NCI-H1105 (cell line): ENCODE measurements around the gene TH.
"Not testable (repeated sequence)": the region's sequence is repeated elsewhere in the genome, so short reads cannot be mapped to it uniquely, and the experiment has no call there.

ENCODE experiments used
- DNase-seq: peaks from one replicate; lab custom pipeline; 2025; lab: John Stamatoyannopoulos, UW

TH gene

DNA sequence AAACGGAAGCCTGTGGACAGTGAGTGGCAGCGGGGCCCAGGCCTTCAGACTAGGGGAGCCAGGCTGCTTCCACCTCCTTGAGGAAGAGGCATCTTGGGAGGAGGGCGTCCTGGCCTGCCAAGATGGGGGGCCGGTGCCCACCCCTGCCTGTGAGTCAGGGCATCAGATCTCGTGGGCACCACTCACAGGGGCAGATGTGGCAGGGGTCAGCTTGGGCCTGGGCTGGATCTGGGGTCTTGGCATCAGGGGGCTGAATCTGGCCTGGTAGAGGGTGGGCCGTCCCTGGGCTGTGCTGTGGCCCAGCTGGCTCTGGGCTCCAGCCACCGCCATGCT lies 24.1 kb upstream of the TH start:
- DNase-seq = no peak

DNA sequence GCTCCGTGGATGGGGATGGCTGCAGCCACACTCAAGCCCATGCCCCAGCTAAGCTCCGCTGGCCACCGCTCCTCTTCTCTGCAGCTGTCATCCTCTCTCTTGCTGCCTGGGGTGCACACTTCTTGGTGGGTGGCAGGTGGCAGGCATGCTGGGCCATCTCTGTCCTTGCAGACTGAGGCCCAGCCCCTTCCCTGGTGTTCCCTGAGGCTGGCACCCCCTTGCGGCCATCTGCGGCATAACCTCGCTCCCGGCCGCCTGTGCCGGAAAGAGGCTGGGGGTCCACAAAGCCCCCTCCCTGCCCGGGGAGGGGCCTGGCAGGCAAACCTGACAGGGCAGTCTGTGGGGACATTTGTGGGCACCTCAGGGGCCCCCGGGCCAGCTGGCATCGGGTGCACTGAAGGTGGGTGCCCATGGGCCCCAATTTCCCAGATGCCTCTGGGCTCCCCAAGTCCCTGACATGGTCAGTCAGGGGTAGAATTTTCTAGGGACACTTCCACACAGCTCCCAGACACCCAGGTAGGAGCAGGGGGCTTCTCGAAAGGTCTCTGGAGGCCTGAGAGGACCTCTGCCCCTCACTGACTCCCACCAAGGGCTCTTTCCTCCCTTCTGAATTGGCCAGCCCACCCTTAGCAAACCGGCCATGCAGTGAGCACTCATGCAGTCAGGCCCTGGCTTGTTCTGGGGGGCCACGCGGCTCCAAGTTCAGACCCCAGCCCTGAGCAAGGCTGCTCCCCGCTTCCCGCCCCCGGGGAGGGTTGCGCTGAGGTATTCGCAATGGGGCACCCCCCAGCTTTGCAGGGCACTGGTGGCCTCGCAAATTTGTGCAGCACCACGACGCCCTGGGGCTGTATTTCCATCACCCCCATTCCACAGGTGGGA lies 23.5 kb upstream of the TH start:
- DNase-seq = peak; percentile 34

DNA sequence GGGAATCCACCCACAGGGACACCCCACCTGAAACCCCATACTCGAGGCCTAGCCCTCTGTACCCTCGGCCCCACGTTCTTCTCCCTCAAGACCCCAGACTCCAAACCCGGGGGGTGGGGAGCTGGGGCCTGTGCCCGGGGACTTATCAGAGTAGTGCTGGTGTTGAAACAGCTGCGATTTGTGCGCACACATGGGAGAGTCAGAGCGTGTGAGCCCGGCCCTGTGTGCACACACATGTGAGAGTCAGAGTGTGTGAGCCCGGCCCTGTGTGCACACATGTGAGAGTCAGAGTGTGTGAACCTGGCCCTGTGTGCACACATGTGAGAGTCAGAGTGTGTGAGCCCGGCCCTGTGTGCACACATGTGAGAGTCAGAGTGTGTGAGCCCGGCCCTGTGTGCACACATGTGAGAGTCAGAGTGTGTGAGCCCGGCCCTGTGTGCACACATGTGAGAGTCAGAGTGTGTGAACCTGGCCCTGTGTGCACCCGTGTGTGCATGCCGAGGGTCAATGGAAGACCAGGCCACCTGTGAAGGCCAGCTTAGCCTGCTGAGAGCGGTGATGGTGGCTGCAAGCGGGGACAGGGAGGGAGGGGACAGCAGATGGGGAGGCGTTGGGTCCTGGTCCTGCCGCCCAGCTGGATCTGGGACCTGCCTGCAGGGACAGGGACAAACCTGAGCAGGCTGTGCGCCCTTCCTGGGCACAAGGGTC lies 22.4 kb upstream of the TH start:
- DNase-seq = not testable (repeated sequence)

DNA sequence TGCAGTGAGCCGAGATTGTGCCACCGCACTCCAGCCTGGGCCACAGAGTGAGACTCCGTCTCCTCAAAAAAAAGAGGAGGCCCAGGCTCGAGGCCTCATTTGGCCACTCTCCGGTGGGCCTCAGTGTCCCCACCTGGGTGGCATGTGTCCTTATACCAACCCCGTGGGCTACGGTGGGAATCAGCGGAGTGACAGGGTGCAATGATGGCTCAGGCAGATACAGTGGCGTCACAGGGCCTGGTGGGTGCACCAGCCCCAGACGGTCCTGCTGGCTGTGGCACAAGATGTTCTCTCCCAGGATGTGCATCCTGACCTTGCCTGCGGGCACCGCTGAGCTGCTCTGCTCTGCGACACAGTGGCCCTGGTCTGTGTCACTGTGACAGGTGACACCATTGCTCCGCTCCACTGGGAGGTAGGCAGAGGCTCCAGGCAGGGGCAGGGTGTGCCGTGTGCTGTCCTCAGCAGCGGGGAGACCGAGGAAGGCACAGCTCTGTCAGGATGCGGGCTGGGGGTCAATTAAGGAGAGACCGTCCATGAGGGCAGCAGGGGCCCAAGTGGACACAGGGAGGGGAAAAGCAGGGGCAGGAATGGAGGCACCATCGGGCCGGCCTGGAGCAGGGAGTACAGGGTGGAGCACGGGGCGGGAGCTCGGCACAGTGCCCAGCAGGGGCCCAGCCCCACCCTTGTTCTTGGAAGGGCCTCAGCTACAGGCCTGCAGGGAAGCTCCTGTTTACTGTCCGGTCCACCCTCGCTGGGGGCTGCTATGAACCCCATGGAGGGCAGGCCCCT lies 21.7 kb upstream of the TH start:
- no peak for DNase-seq

DNA sequence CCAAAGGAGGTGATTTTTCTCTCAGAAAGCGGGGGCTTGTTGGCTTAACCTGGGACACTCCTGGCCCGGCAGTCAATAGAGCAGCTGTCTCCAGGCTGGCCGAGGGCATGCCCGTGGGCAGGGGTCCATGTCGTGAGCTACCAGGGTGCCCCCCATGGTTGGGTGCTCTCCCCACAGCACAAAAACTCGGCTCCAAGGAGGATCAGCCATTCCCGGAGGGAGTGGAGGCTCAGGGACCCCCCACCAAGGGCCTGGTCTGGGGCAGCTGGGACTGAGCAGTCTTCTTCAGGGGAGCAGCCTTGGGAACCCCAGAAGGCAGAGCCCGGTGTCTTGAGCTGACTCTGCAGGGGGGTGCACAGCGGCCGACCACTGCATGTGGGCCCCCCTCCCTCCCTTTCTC lies 20.8 kb upstream of the TH start:
- DNase-seq = no peak

DNA sequence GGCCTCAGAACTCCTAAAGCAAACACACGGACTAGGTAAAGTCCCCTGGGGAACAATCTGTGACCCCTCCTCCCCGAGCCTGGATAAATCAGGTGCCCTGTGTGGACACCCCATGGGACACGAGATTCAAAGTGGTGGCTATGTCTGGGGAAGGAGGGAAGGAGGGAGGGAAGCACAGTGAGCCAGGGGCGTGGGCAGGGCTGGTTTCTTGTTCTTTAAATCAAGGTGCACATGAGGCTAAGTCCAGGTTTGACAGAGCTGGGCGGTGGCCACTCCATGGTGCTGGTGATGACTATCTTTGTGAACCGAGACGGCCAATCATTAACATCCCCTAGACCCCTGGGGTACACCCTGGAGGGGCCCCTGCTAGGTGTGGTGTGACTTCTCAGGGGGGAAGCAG lies 20.3 kb upstream of the TH start:
- no peak for DNase-seq

DNA sequence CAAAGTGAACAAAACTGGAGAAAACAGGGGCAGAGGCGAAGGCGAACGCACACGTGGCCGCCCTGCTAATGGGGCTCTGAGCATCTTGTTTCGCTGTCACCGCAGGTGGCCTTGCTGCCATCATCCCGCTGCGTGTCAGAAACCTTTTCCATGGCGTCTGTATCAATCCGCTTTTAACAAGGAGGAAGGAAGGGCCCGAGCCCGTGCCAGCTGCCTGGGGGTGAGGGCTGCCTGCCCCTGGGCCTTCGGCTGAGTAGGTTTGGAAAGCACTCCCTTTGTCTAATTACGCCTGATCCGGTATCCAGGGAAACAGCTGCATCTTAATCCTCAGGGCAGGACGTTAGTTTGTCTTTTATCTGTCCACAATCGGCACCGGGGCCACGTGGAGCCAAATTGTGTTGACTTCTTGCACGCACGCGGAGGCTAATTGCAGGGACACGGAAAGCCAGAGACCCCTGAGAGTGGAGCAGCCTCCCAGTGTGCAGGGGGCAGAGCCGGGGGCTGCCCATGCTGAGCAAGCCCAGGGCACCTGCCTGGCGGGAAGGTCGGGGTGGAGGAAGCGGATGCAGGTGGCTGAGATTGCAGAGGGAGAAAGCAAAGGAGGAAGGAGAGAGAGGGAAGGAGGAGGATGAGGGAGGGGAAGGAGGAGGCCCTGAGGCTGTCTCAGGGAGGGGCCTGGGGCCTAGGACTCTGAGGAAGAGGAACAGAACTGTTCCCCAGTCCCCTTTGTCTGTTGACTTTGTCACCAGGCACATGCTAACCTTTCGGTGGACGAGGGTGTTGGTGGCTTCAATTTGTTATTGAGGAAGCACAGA lies 19.2 kb upstream of the TH start:
- peak; percentile 65 for DNase-seq

DNA sequence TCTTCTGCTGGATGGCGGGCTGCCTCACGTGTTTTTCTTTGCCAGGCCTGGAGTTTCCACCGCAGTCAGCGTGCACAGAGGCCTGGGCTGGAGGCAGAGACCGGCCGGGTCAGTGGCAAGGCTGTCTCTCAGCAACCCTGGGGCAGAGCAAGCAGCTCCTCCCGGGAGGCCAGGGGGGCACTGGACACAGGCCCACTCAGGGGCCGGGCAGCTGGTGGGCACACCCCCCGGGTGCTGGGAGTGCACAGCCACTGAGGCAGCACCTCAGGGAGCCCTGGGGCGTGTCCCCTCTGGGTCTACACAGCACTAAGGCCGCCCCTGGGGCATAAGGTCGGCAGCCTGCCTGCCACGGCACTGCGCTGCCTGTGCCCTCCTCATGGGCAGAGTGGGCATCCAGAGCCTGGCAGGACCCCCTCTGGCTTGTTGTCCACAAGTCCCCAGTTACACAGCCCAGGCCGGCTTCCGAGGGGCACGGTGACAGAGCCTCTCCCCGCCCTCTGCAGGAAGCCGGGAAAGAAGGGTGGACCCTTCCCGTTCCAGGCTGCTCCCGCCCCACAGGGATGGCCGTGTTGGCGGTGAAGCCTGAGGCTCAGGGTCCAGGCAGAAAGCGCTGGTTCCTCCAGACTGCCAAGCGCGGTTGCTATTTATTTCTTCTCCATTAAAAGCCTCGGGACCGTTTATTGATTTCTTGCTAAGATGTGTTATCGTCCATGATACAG lies 18.5 kb upstream of the TH start:
- DNase-seq = no peak

DNA sequence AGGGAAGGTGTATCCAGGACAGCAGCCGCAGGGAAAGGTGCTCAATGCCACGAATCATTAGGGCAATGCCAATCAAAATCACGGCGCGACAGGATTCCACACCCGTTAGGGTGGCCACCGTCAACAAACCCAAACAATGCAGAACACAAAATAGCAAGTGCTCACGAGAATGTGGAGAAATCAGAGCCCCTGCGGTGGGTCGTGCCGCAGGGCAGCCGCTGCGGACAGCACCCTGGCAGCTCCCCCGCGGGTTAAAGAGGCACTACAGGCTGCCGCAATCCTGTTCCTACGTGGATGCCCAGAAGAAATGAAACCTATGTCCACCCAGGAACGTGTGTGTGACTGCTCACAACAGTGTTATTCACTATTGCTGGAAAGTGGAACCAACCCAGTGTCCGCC lies 17.1 kb upstream of the TH start:
- DNase-seq = no peak

DNA sequence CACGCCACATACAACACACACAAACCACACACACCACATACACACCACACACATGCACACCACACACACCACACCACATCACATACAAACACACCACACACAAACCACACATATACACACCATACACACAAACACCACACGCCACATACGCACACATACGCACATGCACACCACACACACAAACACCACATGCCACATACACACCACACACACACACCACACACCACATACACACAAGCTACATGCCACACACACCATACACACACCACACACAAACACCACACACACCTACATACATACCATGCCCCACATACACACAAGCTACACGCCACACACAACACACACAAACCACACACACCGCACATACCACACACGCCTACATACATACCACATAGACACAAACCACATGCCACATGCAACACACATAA lies 15.7 kb upstream of the TH start:
- no peak for DNase-seq

DNA sequence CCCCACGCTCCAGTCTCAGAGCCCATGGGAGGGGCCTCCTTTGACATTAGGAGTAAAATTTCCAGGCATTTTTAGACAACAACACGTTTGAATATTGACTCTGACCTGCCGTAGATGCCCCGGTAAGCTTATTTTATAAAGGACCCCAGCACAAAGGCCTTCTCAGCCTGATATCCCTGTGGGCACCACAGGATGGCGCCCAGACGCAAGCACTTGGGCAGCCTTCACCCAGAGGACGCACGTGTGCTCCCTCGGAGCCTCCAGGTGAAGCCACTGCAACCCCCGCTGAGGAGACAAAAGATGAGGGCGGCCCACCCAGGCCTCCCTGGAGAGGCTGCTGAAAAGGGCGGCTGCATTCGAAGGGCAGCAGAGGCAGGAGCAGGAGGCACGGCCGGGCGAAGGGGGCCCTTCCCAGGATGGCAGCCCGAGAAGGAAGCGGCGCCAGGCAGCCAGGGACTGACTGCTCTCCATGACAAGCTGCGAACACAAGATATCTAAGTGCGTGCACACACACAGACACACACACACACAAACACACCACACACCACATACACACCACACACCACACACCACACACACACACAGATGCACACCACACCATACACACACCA lies 15.2 kb upstream of the TH start:
- DNase-seq = no peak

DNA sequence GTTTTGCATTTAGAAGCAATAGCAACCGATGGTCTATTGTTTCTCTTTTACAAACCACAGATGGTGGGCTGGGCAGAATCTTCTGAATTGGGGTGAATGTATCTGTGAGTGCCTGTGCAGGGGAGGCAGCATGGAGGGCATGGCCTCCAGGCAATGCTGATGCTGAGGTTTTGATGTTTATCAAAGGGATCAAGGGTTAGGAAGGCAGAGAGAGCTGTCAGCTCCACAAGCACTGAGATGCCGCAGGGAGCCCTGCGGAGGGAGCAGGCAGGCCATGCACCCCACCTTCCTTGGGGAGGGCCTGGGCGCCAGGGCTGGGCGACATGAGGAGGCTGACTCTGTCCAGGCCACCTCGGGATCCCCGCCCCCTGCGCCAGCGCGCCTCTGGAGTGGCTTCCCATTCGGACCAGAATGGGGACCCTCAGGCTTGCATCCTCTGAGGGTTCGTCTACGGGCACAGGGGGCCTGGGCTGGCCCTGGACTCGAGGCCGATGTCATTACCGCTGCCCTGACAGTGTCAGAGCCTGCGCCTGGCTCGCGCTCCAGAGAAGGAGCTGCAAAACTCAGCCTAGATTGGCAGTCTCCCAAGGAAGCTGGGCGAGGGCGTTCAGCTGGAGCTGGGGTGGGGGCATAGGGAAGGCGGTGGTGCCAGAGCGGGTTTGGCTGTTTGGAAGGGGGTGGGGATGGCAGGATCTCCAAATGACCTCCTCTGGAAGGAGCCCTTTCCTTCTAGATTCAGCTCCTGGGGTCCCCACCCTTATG lies 13.9 kb upstream of the TH start:
- no peak for DNase-seq

DNA sequence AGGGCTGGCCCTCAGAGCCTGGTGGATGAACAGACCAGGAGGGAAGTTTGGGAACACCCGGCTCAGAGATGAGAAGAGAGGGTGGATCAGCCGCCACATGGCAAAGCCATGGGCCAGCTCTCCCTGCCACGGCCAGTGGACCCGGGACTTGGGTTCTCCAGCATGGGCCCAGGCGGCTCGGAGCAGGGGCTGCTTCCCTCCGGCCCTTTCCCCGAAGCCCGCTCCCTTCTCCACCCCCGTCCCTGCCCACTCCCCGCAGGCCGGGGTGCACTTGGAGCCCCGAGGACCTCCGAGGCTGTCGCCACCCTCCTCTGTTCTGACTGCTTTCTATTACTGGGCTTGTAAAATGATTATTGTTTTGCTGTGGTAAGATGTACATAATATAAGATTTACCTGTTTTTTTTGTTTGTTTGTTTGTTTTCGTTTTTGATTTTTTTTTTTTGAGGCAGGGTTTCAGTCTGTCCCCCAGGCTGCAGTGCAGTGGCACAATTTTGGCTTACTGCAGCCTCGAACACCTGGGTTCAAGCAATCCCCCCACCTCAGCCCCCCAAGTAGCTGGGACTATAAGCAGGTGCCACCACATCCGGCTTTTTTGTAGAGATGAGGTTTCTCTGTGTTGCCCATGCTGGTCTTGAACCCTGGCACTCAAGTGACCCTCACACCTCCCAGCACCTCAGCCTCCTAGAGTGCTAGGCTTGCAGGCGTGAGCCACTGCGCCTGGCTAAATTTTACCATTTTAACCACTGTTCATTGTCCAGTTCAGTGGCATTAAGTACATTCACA lies 11.3 kb upstream of the TH start:
- no peak for DNase-seq

DNA sequence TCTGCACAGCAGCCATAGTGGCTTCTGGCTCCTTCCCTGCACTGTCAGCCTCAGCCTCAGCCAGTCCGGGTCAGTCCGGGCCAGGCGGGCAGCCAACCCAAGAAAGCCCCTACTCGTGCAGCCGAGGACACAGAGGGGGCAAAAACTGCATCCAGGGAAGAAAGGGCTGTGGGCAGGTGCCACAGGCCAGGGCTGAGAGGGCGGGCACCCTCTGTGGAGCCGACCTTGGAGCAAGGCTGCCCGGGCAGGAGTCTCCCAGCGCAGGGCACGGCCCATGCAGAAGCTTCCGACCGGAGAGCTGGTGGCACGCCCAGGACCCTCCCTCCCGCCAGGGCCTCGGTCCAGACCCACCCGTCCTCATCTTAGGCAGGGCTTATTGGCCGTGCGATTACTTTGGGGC lies 10.5 kb upstream of the TH start:
- no peak for DNase-seq

DNA sequence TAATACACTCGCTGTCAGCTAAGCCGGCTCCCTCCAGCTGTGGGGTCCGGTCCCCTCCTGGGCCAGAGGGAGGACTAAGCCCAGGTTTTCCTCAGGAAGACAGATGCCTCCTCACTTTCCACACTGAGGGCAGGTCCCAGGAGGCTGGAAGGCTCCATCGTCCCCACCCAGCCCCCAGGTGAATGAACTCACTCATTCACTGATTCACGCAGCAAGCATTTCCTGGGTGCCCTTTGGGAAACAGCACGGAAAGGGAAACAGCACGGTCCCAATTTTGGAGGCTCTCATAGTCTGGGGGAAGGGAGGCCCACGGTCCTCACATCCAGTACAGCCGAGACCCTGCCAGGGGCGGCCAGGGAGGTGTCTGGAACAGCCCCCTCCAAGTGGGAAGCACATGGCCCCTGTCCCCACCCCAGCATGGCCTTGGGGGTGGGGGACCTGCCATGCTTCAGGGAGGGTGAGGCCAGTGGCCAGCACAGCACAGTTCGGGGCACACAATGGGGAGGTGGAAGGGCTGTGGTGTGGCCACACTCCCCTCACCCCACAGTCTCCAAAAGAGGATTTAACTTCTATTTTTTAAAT lies 9.3 kb upstream of the TH start:
- DNase-seq = no peak

DNA sequence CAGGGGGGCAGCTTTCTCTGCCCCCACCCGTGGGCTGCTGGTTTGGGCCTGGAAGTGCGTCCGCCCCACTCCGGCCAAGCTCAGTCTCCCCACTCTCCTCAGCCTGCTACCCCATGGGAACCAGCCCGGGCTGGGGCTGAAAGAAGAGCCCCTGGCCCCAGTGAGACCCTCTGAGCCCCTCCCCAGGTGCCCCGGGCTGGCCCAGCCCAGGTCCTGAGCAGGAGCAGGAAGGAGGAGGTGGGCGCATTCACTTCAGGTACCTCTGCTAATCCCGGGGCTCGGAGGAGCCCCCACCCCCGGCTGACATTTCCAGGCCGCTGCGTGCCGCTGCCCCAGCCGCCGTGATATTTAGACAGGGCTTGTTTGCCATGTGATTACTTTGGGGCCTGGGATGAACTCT lies 8.7 kb upstream of the TH start:
- no peak for DNase-seq

DNA sequence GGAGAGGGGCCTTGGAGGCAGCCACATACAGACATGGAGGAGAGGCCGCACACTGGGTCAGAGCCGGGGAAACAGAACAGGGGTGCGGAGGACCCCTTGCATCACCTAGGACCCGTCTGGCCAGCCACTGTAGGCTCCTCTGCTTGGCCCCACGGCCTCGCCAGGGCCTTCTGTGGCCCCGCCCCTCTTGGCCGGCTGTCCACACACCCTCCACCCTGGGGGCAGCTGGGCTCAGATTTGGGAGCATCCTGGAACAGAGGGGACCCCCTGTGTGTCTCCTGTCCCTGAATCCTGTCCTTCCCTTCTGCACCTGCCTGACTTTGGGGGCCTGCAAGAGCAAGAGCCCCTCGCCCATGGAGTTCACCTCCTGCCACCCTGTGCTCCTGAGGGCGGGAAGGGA lies 7.9 kb upstream of the TH start:
- no peak for DNase-seq

DNA sequence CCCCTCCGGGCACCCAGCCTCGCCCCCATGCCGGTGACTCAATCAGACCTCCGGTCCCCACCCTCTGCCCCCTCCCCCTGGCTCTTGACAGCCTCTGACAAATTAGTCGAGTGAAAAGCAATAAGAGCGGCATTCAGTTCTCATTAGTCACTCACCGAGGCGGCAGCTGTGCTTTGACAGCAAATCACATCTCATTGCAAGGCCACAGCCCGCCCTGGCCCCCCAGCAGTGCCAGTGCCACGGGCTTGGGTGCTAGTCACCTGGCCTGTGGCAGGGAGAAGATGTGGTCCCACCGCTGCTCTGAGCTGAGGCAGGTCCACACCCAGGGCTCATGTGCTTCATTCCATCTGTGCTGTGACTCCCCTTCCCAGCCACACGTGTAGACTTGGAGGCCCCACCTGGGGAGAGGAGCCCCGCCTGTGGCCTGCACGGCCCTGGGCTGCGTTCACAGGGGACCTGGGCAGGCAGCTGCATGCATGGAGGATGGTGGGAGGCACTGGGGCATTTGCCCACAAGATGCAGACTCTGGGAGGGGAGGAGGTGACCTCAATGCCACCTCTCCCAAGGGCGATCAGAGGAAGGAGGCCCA lies 7.4 kb upstream of the TH start:
- no peak for DNase-seq
